ENCODE data around the gene CTTNBP2. TPM values are rescaled to one million over a fixed set of nuclear protein-coding genes. Genes with fewer than 3 reads are reported as not detected.

Gene CTTNBP2
- total RNA-seq, 1 experiment from 2014 or later, result 17.6 TPM

DNA sequence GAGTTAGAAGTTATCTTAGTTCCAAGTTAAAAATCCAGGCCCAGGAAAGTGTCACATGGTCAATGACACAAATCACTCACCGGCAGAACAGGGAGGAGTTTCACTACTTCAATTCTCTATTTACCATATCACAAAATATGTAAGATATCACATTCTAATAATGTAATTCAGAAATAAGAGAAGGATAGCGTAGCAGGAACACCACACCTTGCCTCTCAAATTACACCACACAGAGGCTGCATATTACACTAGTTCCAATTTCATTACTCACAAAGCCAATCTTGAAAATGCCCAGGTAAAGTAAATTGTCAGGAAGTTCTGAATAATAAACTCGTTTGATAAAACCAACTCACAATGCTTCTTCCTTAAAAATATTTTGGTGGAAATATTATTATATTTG, 169.2 kb downstream of the CTTNBP2 start:
- no peaks in the 10 kb centered on the region for H3K23me2 ChIP-seq (ENCODE audit: insufficient read length, low read depth, low read length, poor library complexity, severe bottlenecking)
- no peak overlapping the region for H2BK12ac ChIP-seq (ENCODE audit: insufficient read length, low read depth, low read length)
- no peaks in the 10 kb centered on the region for H3K9me3 ChIP-seq (ENCODE audit: control insufficient read depth, low read depth, low read length)
- H2AK5ac ChIP-seq (ENCODE audit: insufficient read length, low read length), result no peak overlapping the region
- H3K27ac ChIP-seq (ENCODE audit: insufficient read length, low read depth, low read length), result no peak overlapping the region
- H3K27me3 ChIP-seq (ENCODE audit: insufficient read depth, low read length), result no peaks in the 10 kb centered on the region
- no peak overlapping the region for H2BK20ac ChIP-seq (ENCODE audit: low read depth, low read length, poor library complexity, severe bottlenecking)
- H4K5ac ChIP-seq (ENCODE audit: insufficient read length, low read depth, low read length), result no peak overlapping the region
- Mint-ChIP-seq H3K9me3 (no peaks in the 10 kb centered on the region; a peak in 1 of 5 replicates), H3K4me3 (no peak overlapping the region), H3K27me3 (ENCODE audit: low read depth) (no peaks in the 10 kb centered on the region), H3K27ac (no peak overlapping the region; a peak in 1 of 7 replicates), H3K4me1 (peaks cover 11% of the 10 kb centered on the region in 2 experiments), H3K36me3 (ENCODE audit: insufficient read depth in 1 of 3, low read depth in 3 of 3) (no peaks in the 10 kb centered on the region)
- no peak overlapping the region for H2BK120ac ChIP-seq (ENCODE audit: low read depth, low read length, poor library complexity, severe bottlenecking)
- H2AFZ ChIP-seq (ENCODE audit: low read length), result no peak overlapping the region
- no peaks in the 10 kb centered on the region for H3K79me2 ChIP-seq (ENCODE audit: insufficient read depth, low read length)
- H3K4me2 ChIP-seq (ENCODE audit: insufficient read depth, insufficient read length, low read length), result no peak overlapping the region
- no peak overlapping the region for H3K4ac ChIP-seq (ENCODE audit: low read depth, low read length)
- H3K18ac ChIP-seq (ENCODE audit: insufficient read length, low read depth, low read length), result no peak overlapping the region
- H3K4me1 ChIP-seq (ENCODE audit: insufficient read depth, low read length), result no peaks in the 10 kb centered on the region
- no peak overlapping the region for H3K14ac ChIP-seq (ENCODE audit: insufficient read depth, low read length)
- H2BK15ac ChIP-seq (ENCODE audit: low read depth, low read length), result no peak overlapping the region
- H2BK5ac ChIP-seq (ENCODE audit: insufficient read length, low read length), result no peak overlapping the region
- TF ChIP-seq, protein P1, sequence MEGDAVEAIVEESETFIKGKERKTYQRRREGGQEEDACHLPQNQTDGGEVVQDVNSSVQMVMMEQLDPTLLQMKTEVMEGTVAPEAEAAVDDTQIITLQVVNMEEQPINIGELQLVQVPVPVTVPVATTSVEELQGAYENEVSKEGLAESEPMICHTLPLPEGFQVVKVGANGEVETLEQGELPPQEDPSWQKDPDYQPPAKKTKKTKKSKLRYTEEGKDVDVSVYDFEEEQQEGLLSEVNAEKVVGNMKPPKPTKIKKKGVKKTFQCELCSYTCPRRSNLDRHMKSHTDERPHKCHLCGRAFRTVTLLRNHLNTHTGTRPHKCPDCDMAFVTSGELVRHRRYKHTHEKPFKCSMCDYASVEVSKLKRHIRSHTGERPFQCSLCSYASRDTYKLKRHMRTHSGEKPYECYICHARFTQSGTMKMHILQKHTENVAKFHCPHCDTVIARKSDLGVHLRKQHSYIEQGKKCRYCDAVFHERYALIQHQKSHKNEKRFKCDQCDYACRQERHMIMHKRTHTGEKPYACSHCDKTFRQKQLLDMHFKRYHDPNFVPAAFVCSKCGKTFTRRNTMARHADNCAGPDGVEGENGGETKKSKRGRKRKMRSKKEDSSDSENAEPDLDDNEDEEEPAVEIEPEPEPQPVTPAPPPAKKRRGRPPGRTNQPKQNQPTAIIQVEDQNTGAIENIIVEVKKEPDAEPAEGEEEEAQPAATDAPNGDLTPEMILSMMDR (conservative IDR thresholded peaks at IDR 0.05), result no peak
- H3T11ph ChIP-seq (ENCODE audit: low read length), result no peak overlapping the region
- H3K9ac ChIP-seq (ENCODE audit: extremely low read depth, insufficient read length, low read length), result no peak overlapping the region
- no peak overlapping the region for H4K91ac ChIP-seq (ENCODE audit: insufficient read length, low read depth, low read length)
- WGBS (ENCODE audit: extremely low coverage, insufficient read length, low lambda C conversion rate), result no CpG with 5 or more reads among the region's 3 CpGs
- DNase-seq, result no peak
- no peak overlapping the region for H3K23ac ChIP-seq (ENCODE audit: insufficient read length, low read depth, low read length)
- H4K8ac ChIP-seq (replicated peaks; ENCODE audit: insufficient read length, low read depth, low read length), result no peak overlapping the region
- H3K56ac ChIP-seq (ENCODE audit: insufficient read length, low read depth, low read length), result no peak overlapping the region
- no peaks in the 10 kb centered on the region for H3K79me1 ChIP-seq (ENCODE audit: insufficient read depth, low read depth, low read length, poor library complexity, severe bottlenecking)
- H4K20me1 ChIP-seq (ENCODE audit: control insufficient read depth, insufficient read depth, insufficient read length), result no peaks in the 10 kb centered on the region
